GM12878 (cell line): ENCODE measurements around the gene MBNL3. TPM values are rescaled to one million over a fixed set of nuclear protein-coding genes. Genes with fewer than 3 reads are reported as not detected.

Experiments used
- ATAC-seq: fragments of 200-7000 bp; cut with Tn5 transposase; 3 replicates; pipeline ENCODE4 v1.9.1; 2020; ENCODE audit warnings: mild to moderate bottlenecking, moderate library complexity
- BruUV-seq: library from RNA; stranded (reverse); fragments of 400-500 nt; replicated peaks from 2 replicates; lab custom pipeline; 2021; lab: Mats Ljungman, UMichigan
- CTCF ChIA-PET: fragments of 300-600 bp; sonication (Branson Sonifier 250); formaldehyde crosslinking; extraction: SDS; loops from one replicate; lab custom pipeline; 2021; ENCODE audit warnings: inconsistent platforms; lab: Yijun Ruan, JAX
- POLR2A ChIA-PET: fragments of 350-600 bp; formaldehyde crosslinking; extraction: SDS; loops from one replicate; lab custom pipeline; 2021; ENCODE audit warnings: inconsistent platforms; lab: Charles Lee
- RAD21 ChIA-PET: fragments of 300-600 bp; sonication (Branson Sonifier 250); formaldehyde crosslinking; loops from one replicate; lab custom pipeline; 2023; ENCODE audit warnings: antibody characterized with exemption; ENCODE audit not compliant: unreplicated experiment; lab: Charles Lee
- SMC1A ChIA-PET: fragments of 300-600 bp; sonication (Branson Sonifier 250); formaldehyde crosslinking; loops from one replicate; lab custom pipeline; 2023; ENCODE audit not compliant: unreplicated experiment, uncharacterized antibody; lab: Charles Lee
- DNase-seq: peaks from one replicate; pipeline ENCODE4 v3.0.0-alpha.2; 2011; ENCODE audit warnings: low read depth, low spot score
- FAIRE-seq: peaks from 3 replicates; lab custom pipeline; 2011; peaks lifted over from hg19 to GRCh38; lab: Jason Lieb, UNC
- H2AFZ ChIP-seq: 2 replicates; pipeline ENCODE4 v1.6.0; 2011; ENCODE audit warnings: low read depth, low read length, control low read depth; ENCODE audit not compliant: control insufficient read depth
- H3K27ac ChIP-seq: 2 replicates; pipeline ENCODE4 v1.5.1; 2011; ENCODE audit warnings: control low read depth; ENCODE audit not compliant: control insufficient read depth, insufficient read depth
- H3K27me3 ChIP-seq, 2 experiments: replicated peaks in 1 of 2; 2 replicates each; pipeline versions ENCODE4 v1.6.0 to v1.6.1; 2011; ENCODE audit warnings: low read length in 1 of 2; ENCODE audit not compliant: control insufficient read depth in 2 of 2, insufficient read depth in 2 of 2
- H3K36me3 ChIP-seq, 2 experiments: 2 replicates each; pipeline ENCODE4 v1.5.1; 2011; ENCODE audit warnings: low read length in 1 of 2; ENCODE audit not compliant: control insufficient read depth in 2 of 2, insufficient read depth in 2 of 2
- H3K4me1 ChIP-seq: 2 replicates; pipeline ENCODE4 v1.6.1; 2011; ENCODE audit warnings: mild to moderate bottlenecking, low read length, moderate library complexity, mixed read lengths; ENCODE audit not compliant: control insufficient read depth, insufficient read depth
- H3K4me2 ChIP-seq: 2 replicates; pipeline ENCODE4 v1.6.0; 2011; ENCODE audit warnings: control low read depth; ENCODE audit not compliant: control insufficient read depth, insufficient read depth
- H3K4me3 ChIP-seq: fragments of 200-600 bp; sonication (generic); 2 replicates; pipeline ENCODE4 v1.5.1; 2016
- H3K79me2 ChIP-seq: 2 replicates; pipeline ENCODE4 v1.6.0; 2011; ENCODE audit warnings: low read length; ENCODE audit not compliant: control insufficient read depth, insufficient read depth
- H3K9ac ChIP-seq: 2 replicates; pipeline ENCODE4 v1.8.0; 2011; ENCODE audit warnings: low read length, control low read depth, mixed read lengths; ENCODE audit not compliant: control insufficient read depth, insufficient read depth
- H3K9me3 ChIP-seq: replicated peaks from 3 replicates; pipeline ENCODE4 v1.5.1; 2011; ENCODE audit warnings: mild to moderate bottlenecking, low read length; ENCODE audit not compliant: control insufficient read depth, insufficient read depth
- H4K20me1 ChIP-seq: 2 replicates; pipeline ENCODE4 v1.6.0; 2011; ENCODE audit not compliant: control insufficient read depth, insufficient read depth
- HSF1 ChIP-seq: fragments of 150-350 bp; IDR thresholded peaks from 2 replicates; pipeline ENCODE4 v1.6.1; 2014; ENCODE audit warnings: mild to moderate bottlenecking, low read depth, low read length
- REST ChIP-seq: IDR thresholded peaks from 2 replicates; pipeline ENCODE4 v1.6.1; 2012; ENCODE audit warnings: mild to moderate bottlenecking, low read depth, low read length
- WGBS: methylation state at CpG from one replicate; pipeline ENCODE4 v1.1.6; 2016; ENCODE audit warnings: low lambda C conversion rate; ENCODE audit not compliant: insufficient replicate concordance, insufficient coverage; ENCODE audit errors: missing lambda C conversion rate; 5-methylcytosine and 5-hydroxymethylcytosine counted together
- in situ Hi-C: fragments of 300-500 bp; cut with MboI; formaldehyde crosslinking; loops from 9 replicates; pipeline ENCODE4 v1.14.3; 2018; ENCODE audit warnings: mixed read lengths
- intact Hi-C: fragments of 100-400 bp; cut with micrococcal nuclease; formaldehyde crosslinking; loops from one replicate; pipeline ENCODE4 v1.14.2; 2022; ENCODE audit not compliant: unreplicated experiment
- polyA plus RNA-seq, 11 experiments: library from polyadenylated mRNA; depleted of rRNA in 4 of 11; unstranded in 6 of 11; stranded (reverse) in 5 of 11; fragments of >200 nt; fragmentation: Nextera tagmentation in 4 of 11; fragmentation: Illumina TruSeq in 1 of 11; extraction: Ambion mirVana in 4 of 11; extraction: Trizol in 1 of 11; gene quantifications; 1 replicate in 1 of 11; 2 replicates in 10 of 11; pipeline versions ENCODE4 v1.2.1 to v1.2.3, GENCODE V29; 2011 to 2016; ENCODE audit warnings: inconsistent platforms in 2 of 11, missing spikeins in 2 of 11, low read depth in 1 of 11
- total RNA-seq, 4 experiments: library from RNA; depleted of rRNA in 3 of 4; stranded (reverse); fragments of >200 nt in 3 of 4; fragmentation: Illumina TruSeq in 1 of 4; extraction: Trizol in 1 of 4; gene quantifications; 2 replicates each; pipeline versions ENCODE4 v1.2.1 to v1.2.3, GENCODE V29; 2013 to 2021

Gene MBNL3
- total and polyA plus RNA-seq, 10 of the 15 experiments (the other 5 are each of a cell fraction or from before 2014, with no cell fraction given) = 3.4 to 33.1 (median 12.6) TPM

GRCh38 chrX:132353430-132353829 is 135.4 kb downstream of the MBNL3 start:
- no peaks in the 10 kb centered on the region for H3K27me3 ChIP-seq
- POLR2A ChIA-PET = no interaction called here
- in situ Hi-C loops (no loop called here), intact Hi-C loops (no loop called here)
- SMC1A ChIA-PET = no interaction called here
- BruUV-seq = no TSS peak
- no peak overlapping the region for H2AFZ ChIP-seq
- H4K20me1 ChIP-seq = no peaks in the 10 kb centered on the region
- no peak overlapping the region for H3K4me3 ChIP-seq
- TF ChIP-seq REST (no peak), HSF1 (no peak)
- WGBS = 42% methylated on average over 5 of the region's 5 CpGs
- DNase-seq = no peak
- CTCF ChIA-PET = no interaction called here
- H3K9ac ChIP-seq = no peak overlapping the region
- H3K9me3 ChIP-seq = no peaks in the 10 kb centered on the region
- no peak overlapping the region for H3K27ac ChIP-seq
- no peaks in the 10 kb centered on the region for H3K36me3 ChIP-seq
- RAD21 ChIA-PET = no interaction called here
- H3K4me1 ChIP-seq = no peaks in the 10 kb centered on the region
- H3K4me2 ChIP-seq = no peak overlapping the region
- no peak for ATAC-seq
- FAIRE-seq = no peak
- no peaks in the 10 kb centered on the region for H3K79me2 ChIP-seq
